Measurements from ENCODE around the gene RSRP1. TPM values are rescaled to one million over a fixed set of nuclear protein-coding genes. Genes with fewer than 3 reads are reported as not detected.

RSRP1 gene
- total RNA-seq, 1 experiment from 2014 or later: 82.9 TPM

- no peaks in the 10 kb centered on the region for H3K9me3 ChIP-seq (ENCODE audit: control insufficient read depth in 1 of 2, insufficient read depth in 1 of 2, low read depth in 1 of 2, low read length in 2 of 2)
- ChIA-PET POLR2A (no interaction called here), CTCF (no interaction called here), RAD21 (ENCODE audit: low non-redundant PET in 1 of 2, low total read pairs in 2 of 2, uncharacterized antibody in 2 of 2, unreplicated experiment in 2 of 2) (no interaction called here)
- DNase-seq (ENCODE audit: low read depth, low spot score): no peak
- H3K9ac ChIP-seq (ENCODE audit: low read length): no peak overlapping the region
- H3K4me2 ChIP-seq (ENCODE audit: low read length): no peak overlapping the region
- no peak for ATAC-seq
- no peaks in the 10 kb centered on the region for H4K20me1 ChIP-seq (ENCODE audit: insufficient read depth)
- peaks cover 0 to 6% of the 10 kb centered on the region in 2 experiments; a peak in 1 of 4 replicates for H3K4me1 ChIP-seq (ENCODE audit: control insufficient read depth in 1 of 2, insufficient read depth in 2 of 2, low read length in 2 of 2)
- no peaks in the 10 kb centered on the region for H3K9me2 ChIP-seq (ENCODE audit: insufficient read depth)
- H2AFZ ChIP-seq (ENCODE audit: low read depth, low read length, poor library complexity, severe bottlenecking): no peak overlapping the region
- TF ChIP-seq ZNF274 (IDR thresholded peaks at IDR 0.05; ENCODE audit: low read depth, low read length) (no peak), ELF1 (IDR thresholded peaks at IDR 0.05; ENCODE audit: borderline replicate concordance, low read depth) (no peak)
- H3K27ac ChIP-seq (ENCODE audit: low read depth, low read length): no peak overlapping the region
- no peak overlapping the region for H3K4me3 ChIP-seq (replicated peaks in 1 of 2; ENCODE audit: low read depth in 1 of 2, low read length in 2 of 2)
- no peaks in the 10 kb centered on the region for H3K27me3 ChIP-seq (ENCODE audit: insufficient read depth, low read length)
- no peaks in the 10 kb centered on the region for H3K79me2 ChIP-seq (ENCODE audit: insufficient read depth, low read length)
- BruUV-seq (replicated peaks): no TSS peak
- H3K36me3 ChIP-seq (ENCODE audit: control insufficient read depth in 1 of 2, insufficient read depth in 2 of 2, low read length in 2 of 2): no peaks in the 10 kb centered on the region
- intact Hi-C loops (cut with micrococcal nuclease): no loop called here
These were observed 52.7 kb downstream of the RSRP1 start for GRCh38 chr1:25194572-25195020.

- POLR2A ChIA-PET: no interaction called here
These were observed 53.2 kb downstream of the RSRP1 start for GRCh38 chr1:25194054-25194453.

More at GRCh38 chr1:25194054-25194453, 53.2 kb downstream of the RSRP1 start:
- H3K4me2 ChIP-seq (ENCODE audit: low read length): no peak overlapping the region
- TF ChIP-seq POLR2A (IDR thresholded peaks at IDR 0.05; ENCODE audit: borderline replicate concordance, extremely low read depth, insufficient read depth, insufficient read length) (no peak), ZNF274 (IDR thresholded peaks at IDR 0.05; ENCODE audit: low read depth, low read length) (no peak), SRF (IDR thresholded peaks at IDR 0.05; ENCODE audit: low read depth) (no peak), CEBPB (IDR thresholded peaks at IDR 0.05; ENCODE audit: low read depth) (no peak), SIN3A (IDR thresholded peaks at IDR 0.05; ENCODE audit: low read depth) (no peak), EZH2 (IDR thresholded peaks at IDR 0.05) (no peak), ELF1 (IDR thresholded peaks at IDR 0.05; ENCODE audit: borderline replicate concordance, low read depth) (no peak), MAX (IDR thresholded peaks at IDR 0.05) (no peak), EZH2phosphoT487 (IDR thresholded peaks at IDR 0.05; ENCODE audit: borderline replicate concordance) (no peak), POLR2AphosphoS5 (IDR thresholded peaks at IDR 0.05; ENCODE audit: low read depth, low read length) (no peak), SP1 (IDR thresholded peaks at IDR 0.05; ENCODE audit: low read depth) (no peak), JUND (IDR thresholded peaks at IDR 0.05) (no peak), EGR1 (IDR thresholded peaks at IDR 0.05; ENCODE audit: low read depth) (no peak), ATF3 (IDR thresholded peaks at IDR 0.05) (no peak), FOSL1 (IDR thresholded peaks at IDR 0.05; ENCODE audit: low read depth) (no peak), TCF7L2 (IDR thresholded peaks at IDR 0.05; ENCODE audit: borderline replicate concordance, extremely low read depth, insufficient read depth, insufficient read length) (no peak), ZBTB33 (IDR thresholded peaks at IDR 0.05; ENCODE audit: extremely low read depth, insufficient replicate concordance, low read length) (no peak), CBX3 (IDR thresholded peaks at IDR 0.05; ENCODE audit: low read depth) (no peak), ZFX (IDR thresholded peaks at IDR 0.05) (no peak)
- H3K9me3 ChIP-seq (ENCODE audit: control insufficient read depth in 1 of 2, insufficient read depth in 1 of 2, low read depth in 1 of 2, low read length in 2 of 2): no peaks in the 10 kb centered on the region
- no peak overlapping the region for H2AFZ ChIP-seq (ENCODE audit: low read depth, low read length, poor library complexity, severe bottlenecking)
- no peaks in the 10 kb centered on the region for H3K9me2 ChIP-seq (ENCODE audit: insufficient read depth)
- peaks cover 0 to 6% of the 10 kb centered on the region in 2 experiments; a peak in 1 of 4 replicates for H3K4me1 ChIP-seq (ENCODE audit: control insufficient read depth in 1 of 2, insufficient read depth in 2 of 2, low read length in 2 of 2)
- DNase-seq (ENCODE audit: low read depth, low spot score) (no peak), ATAC-seq (no peak)
- H3K4me3 ChIP-seq (replicated peaks in 1 of 2; ENCODE audit: low read depth in 1 of 2, low read length in 2 of 2): no peak overlapping the region
- H3K27me3 ChIP-seq (ENCODE audit: insufficient read depth, low read length): no peaks in the 10 kb centered on the region
- ChIA-PET CTCF (no interaction called here), RAD21 (ENCODE audit: low non-redundant PET in 1 of 2, low total read pairs in 2 of 2, uncharacterized antibody in 2 of 2, unreplicated experiment in 2 of 2) (no interaction called here)
- H3K27ac ChIP-seq (ENCODE audit: low read depth, low read length): no peak overlapping the region
- BruUV-seq (replicated peaks): no TSS peak
- H3K36me3 ChIP-seq (ENCODE audit: control insufficient read depth in 1 of 2, insufficient read depth in 2 of 2, low read length in 2 of 2): no peaks in the 10 kb centered on the region
- H3K79me2 ChIP-seq (ENCODE audit: insufficient read depth, low read length): no peaks in the 10 kb centered on the region
- no peaks in the 10 kb centered on the region for H4K20me1 ChIP-seq (ENCODE audit: insufficient read depth)
- H3K9ac ChIP-seq (ENCODE audit: low read length): no peak overlapping the region
- intact Hi-C loops (cut with micrococcal nuclease): no loop called here
